ENCODE measurements around the gene KCNJ16.

Gene KCNJ16

DNA sequence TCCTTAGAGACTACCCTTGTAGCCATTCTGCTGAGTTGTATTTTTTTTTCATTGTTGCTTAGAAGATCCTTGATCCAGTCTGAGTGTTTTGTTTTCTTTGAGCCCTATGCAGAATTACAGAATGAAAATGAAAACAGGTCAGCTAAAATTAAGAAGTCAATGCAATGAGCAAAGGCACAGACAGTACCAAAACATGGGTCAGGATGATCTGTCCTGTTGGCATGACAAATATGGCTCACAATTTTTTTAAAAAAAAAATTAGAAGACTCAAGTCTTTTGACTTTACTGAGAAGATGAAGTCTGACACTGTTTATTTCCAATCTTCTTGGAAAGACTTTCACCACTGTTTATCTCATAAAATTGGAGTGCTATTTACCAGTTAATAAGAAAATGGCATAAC is 32.4 kb downstream of the KCNJ16 start:
- DNase-seq (ENCODE audit: extremely low spot score), result no peak
- POLR2A ChIA-PET, result no interaction called here
- CTCF ChIA-PET, result interaction anchor here (1.1 kb wide), 1 partner anchor 21 kb away, joined by 3 read pairs; no protein-coding TSS in a partner anchor
- no peak for TF ChIP-seq CTCF (IDR thresholded peaks at IDR 0.05; ENCODE audit: control extremely low read depth, extremely low read depth, low read depth, missing control alignments)

DNA sequence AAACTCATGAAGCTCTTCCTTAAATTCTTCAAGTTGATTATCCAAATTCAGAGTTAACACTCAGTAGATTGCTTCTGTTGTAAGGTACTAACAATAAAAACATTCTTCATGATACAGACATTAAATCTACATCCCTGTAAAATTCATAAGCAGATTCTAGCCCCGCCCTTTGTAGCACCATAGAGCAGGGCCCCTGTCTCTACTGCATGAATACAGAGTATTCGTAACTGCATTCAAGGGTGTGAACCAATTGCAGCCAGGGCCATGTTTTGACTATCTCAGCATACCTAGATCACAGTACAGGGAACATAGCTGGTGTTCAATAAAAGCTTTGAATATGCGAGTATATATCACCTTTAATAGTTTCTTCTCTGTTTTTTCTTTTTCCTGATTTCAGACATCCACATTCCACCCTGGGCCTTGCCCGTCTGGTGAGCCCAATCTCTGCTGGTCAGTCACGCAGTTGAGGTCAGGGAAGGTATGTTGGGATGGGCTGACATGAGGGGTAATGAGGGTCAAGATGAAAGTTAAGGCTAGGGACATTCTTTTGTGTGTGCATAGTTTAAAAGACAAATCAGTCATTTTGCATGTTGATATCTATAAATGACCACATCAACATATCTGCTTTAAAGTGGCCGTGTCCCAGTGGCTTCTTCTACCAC is 33.0 kb downstream of the KCNJ16 start:
- TF ChIP-seq CTCF (IDR thresholded peaks at IDR 0.05; ENCODE audit: control extremely low read depth, extremely low read depth, low read depth, missing control alignments), result no peak
- DNase-seq (ENCODE audit: extremely low spot score), result no peak
- POLR2A ChIA-PET, result no interaction called here
- CTCF ChIA-PET, result no interaction called here

DNA sequence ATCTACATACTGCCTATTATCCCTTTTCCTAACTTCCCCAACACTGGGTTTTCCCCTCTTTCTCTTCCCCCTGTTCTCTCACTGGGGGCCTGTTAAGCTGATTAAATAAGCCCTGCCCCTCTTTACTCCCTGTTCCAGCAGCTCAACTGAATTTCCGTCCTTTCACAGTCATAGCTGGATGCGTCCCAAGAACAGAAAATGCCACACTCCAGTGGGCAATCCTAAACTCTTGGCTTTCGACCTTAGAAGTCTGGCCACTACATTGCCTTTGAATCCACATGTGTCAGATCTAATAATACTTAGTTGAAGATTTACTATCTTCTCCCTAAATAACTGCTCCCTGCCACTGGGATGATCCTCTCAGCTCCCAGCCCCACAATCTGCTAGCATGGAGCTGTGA is 34.5 kb downstream of the KCNJ16 start:
- DNase-seq (ENCODE audit: extremely low spot score), result no peak

GRCh38 chr17:70110443-70110880 is 35.4 kb downstream of the KCNJ16 start:
- no peak for TF ChIP-seq CTCF (IDR thresholded peaks at IDR 0.05; ENCODE audit: control extremely low read depth, extremely low read depth, low read depth, missing control alignments)
- CTCF ChIA-PET, result interaction anchor here (1.1 kb wide), 1 partner anchor 504 kb away, joined by 4 read pairs; no protein-coding TSS in a partner anchor
- no peak for DNase-seq (ENCODE audit: extremely low spot score)
- POLR2A ChIA-PET, result no interaction called here

More for the DNA sequence above, 34.5 kb downstream of the KCNJ16 start:
- TF ChIP-seq CTCF (IDR thresholded peaks at IDR 0.05; ENCODE audit: control extremely low read depth, extremely low read depth, low read depth, missing control alignments), result no peak
- CTCF ChIA-PET, result interaction anchor here (1.6 kb wide), 1 partner anchor 19 kb away, joined by 4 read pairs; no protein-coding TSS in a partner anchor
- POLR2A ChIA-PET, result no interaction called here

DNA sequence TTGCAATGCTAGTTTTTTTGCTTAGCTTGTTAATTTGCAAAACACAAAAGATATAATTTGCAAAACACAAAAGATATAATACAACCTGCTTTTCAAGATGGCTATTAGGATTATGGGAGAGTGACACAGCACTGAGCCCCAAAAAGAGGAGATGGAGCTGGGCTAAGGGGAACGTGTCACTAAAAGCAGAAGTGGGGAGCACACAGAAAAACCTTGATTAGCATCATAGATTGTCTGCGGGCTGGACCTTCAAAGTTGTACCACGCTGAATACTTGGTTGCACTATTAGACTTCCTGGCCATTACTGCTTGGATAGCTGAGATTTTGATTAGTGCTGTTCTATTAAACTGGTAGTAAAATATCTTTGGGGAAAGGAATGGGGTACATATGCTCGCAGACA is 36.2 kb downstream of the KCNJ16 start:
- no peak for DNase-seq (ENCODE audit: extremely low spot score)
- no peak for TF ChIP-seq CTCF (IDR thresholded peaks at IDR 0.05; ENCODE audit: control extremely low read depth, extremely low read depth, low read depth, missing control alignments)
- POLR2A ChIA-PET, result no interaction called here
- CTCF ChIA-PET, result interaction anchor here (1.0 to 1.1 kb wide), 2 partner anchors 10 to 505 kb away, joined by 3 to 4 read pairs; no protein-coding TSS in a partner anchor

DNA sequence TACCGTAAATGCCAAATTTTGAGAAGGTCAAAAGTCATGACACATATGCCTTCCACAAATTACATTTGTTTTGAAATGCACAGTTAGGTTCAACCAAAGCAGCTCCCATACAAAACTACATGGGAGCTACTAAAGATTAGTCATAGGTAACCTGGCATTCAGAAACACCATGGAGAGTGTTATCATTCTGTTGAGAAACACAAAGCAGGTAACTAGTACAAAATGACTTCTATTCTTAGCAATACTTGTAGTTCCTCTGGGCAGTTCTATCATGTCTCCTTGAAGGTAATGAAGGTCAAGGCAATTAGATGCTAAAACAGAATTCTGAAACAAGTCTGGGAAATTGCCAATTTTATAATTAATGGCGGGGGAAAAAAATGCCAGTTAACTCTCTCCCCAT is 39.4 kb downstream of the KCNJ16 start:
- TF ChIP-seq CTCF (IDR thresholded peaks at IDR 0.05; ENCODE audit: control extremely low read depth, extremely low read depth, low read depth, missing control alignments), result no peak
- CTCF ChIA-PET, result interaction anchor here (1.4 to 1.8 kb wide), 2 partner anchors 8 to 12 kb away, joined by 4 to 5 read pairs; no protein-coding TSS in a partner anchor
- DNase-seq (ENCODE audit: extremely low spot score), result no peak
- POLR2A ChIA-PET, result no interaction called here

Data from GM10248 (cell line).